ENCODE measurements around the gene CPT2. TPM values are rescaled to one million over a fixed set of nuclear protein-coding genes. Genes with fewer than 3 reads are reported as not detected.

The CPT2 gene
- total RNA-seq, 1 donor from 2014 or later, result 21.9 TPM

- Mint-ChIP-seq H3K4me3 (ENCODE audit: low read depth) (no peak overlapping the region), H3K27ac (no peak overlapping the region), H3K27me3 (no peaks in the 10 kb centered on the region), H3K4me1 (ENCODE audit: low read depth) (no peaks in the 10 kb centered on the region), H3K9me3 (ENCODE audit: low read depth) (peaks cover 36% of the 10 kb centered on the region), H3K36me3 (ENCODE audit: insufficient read depth) (peaks cover 75% of the 10 kb centered on the region)
- TF ChIP-seq CTCF (IDR thresholded peaks at IDR 0.05; ENCODE audit: unreplicated experiment), result no peak
- DNase-seq (ENCODE audit: low spot score, unreplicated experiment), result no peak
These were observed 10.2 kb downstream of the CPT2 start for GRCh38 chr1:53206735-53207379.

DNA sequence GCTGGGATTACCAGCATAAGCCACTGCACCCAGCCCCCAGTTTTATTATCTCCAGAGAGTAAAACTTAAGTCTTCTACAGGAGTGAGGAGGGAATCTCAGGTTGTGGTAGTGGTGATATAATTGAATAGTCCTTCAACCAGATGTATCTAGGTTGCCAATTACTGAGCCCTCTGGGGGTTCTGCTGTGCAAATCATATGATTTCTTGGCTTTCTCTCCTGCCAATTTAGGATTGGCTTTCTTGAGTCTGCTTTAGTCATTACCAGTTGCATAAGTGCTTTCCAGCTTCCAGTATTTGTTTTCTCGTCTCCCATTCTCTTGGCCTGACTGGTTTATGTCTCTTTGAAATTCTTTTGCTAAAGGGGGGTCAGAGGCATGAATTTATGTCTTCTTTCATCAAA lies 11.1 kb downstream of the CPT2 start:
- no peaks in the 10 kb centered on the region for H3K4me1 Mint-ChIP-seq (ENCODE audit: low read depth)
- H3K27me3 Mint-ChIP-seq, result no peaks in the 10 kb centered on the region

DNA sequence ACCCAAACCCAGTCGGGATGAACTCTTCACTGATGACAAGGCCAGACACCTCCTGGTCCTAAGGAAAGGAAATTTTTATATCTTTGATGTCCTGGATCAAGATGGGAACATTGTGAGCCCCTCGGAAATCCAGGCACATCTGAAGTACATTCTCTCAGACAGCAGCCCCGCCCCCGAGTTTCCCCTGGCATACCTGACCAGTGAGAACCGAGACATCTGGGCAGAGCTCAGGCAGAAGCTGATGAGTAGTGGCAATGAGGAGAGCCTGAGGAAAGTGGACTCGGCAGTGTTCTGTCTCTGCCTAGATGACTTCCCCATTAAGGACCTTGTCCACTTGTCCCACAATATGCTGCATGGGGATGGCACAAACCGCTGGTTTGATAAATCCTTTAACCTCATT lies 13.7 kb downstream of the CPT2 start:
- Mint-ChIP-seq H3K9me3 (ENCODE audit: low read depth) (peaks cover 12% of the 10 kb centered on the region), H3K27me3 (no peaks in the 10 kb centered on the region), H3K36me3 (ENCODE audit: insufficient read depth) (peaks cover 46% of the 10 kb centered on the region), H3K27ac (no peak overlapping the region), H3K4me1 (ENCODE audit: low read depth) (no peaks in the 10 kb centered on the region), H3K4me3 (ENCODE audit: low read depth) (no peak overlapping the region)
- no peak for DNase-seq (ENCODE audit: low spot score, unreplicated experiment)
- TF ChIP-seq CTCF (IDR thresholded peaks at IDR 0.05; ENCODE audit: unreplicated experiment), result no peak

More for the DNA sequence above, 11.1 kb downstream of the CPT2 start:
- Mint-ChIP-seq H3K4me3 (ENCODE audit: low read depth) (no peak overlapping the region), H3K9me3 (ENCODE audit: low read depth) (peaks cover 34% of the 10 kb centered on the region), H3K36me3 (ENCODE audit: insufficient read depth) (peaks cover 72% of the 10 kb centered on the region), H3K27ac (no peak overlapping the region)
- DNase-seq (ENCODE audit: low spot score, unreplicated experiment), result no peak
- TF ChIP-seq CTCF (IDR thresholded peaks at IDR 0.05; ENCODE audit: unreplicated experiment), result no peak

DNA sequence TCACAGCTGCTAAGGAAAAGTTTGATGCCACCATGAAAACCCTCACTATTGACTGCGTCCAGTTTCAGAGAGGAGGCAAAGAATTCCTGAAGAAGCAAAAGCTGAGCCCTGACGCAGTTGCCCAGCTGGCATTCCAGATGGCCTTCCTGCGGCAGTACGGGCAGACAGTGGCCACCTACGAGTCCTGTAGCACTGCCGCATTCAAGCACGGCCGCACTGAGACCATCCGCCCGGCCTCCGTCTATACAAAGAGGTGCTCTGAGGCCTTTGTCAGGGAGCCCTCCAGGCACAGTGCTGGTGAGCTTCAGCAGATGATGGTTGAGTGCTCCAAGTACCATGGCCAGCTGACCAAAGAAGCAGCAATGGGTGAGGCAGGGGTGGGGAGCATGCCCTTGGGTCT lies 14.3 kb downstream of the CPT2 start:
- DNase-seq (ENCODE audit: low spot score, unreplicated experiment), result no peak
- peaks cover 12% of the 10 kb centered on the region for H3K9me3 Mint-ChIP-seq (ENCODE audit: low read depth)
- H3K27ac Mint-ChIP-seq, result no peak overlapping the region
- H3K27me3 Mint-ChIP-seq, result no peaks in the 10 kb centered on the region
- no peak for TF ChIP-seq CTCF (IDR thresholded peaks at IDR 0.05; ENCODE audit: unreplicated experiment)
- H3K36me3 Mint-ChIP-seq (ENCODE audit: insufficient read depth), result peaks cover 41% of the 10 kb centered on the region
- H3K4me1 Mint-ChIP-seq (ENCODE audit: low read depth), result no peaks in the 10 kb centered on the region
- no peak overlapping the region for H3K4me3 Mint-ChIP-seq (ENCODE audit: low read depth)

DNA sequence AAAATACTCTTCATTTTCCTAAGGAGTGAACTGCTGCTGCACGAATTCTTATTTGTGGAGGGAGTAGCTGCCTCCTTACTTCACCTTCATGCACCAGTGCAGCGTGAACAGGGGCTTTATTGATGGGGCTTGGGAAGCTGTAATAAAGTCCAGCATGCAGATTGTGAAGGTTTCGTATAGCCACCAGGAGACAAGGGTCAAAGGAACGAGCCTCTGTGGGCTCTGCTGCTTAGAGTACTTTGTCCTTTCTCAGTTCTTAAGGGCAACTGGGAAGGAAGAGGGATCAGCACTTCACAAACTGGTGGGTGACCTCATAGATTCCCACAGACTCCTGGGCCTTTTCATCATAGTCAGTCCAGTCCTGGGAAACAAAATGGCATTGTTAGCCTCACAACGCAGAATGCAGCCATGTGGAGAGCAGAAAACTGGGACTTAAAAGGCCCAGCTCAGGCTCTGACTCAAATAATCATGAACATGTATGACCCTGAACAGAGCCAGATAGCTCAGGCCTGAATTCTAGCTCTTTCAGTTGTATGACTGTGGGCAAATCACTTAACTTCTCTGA lies 17.8 kb downstream of the CPT2 start:
- no peak for DNase-seq (ENCODE audit: low spot score, unreplicated experiment)
- peak overlapping the region; percentile 59 for H3K27ac Mint-ChIP-seq
- H3K27me3 Mint-ChIP-seq, result no peaks in the 10 kb centered on the region
- no peaks in the 10 kb centered on the region for H3K9me3 Mint-ChIP-seq (ENCODE audit: low read depth)
- H3K4me3 Mint-ChIP-seq (ENCODE audit: low read depth), result no peak overlapping the region
- H3K4me1 Mint-ChIP-seq (ENCODE audit: low read depth), result peaks cover 6% of the 10 kb centered on the region
- peaks cover 12% of the 10 kb centered on the region for H3K36me3 Mint-ChIP-seq (ENCODE audit: insufficient read depth)
- no peak for TF ChIP-seq CTCF (IDR thresholded peaks at IDR 0.05; ENCODE audit: unreplicated experiment)

All from progenitor cell of endocrine pancreas (in vitro differentiated cells).